ENCODE measurements around the gene CABLES1. TPM values are rescaled to one million over a fixed set of nuclear protein-coding genes. Genes with fewer than 3 reads are reported as not detected.

Gene CABLES1
- total RNA-seq, 2 experiments from 2014 or later, result not detected

DNA sequence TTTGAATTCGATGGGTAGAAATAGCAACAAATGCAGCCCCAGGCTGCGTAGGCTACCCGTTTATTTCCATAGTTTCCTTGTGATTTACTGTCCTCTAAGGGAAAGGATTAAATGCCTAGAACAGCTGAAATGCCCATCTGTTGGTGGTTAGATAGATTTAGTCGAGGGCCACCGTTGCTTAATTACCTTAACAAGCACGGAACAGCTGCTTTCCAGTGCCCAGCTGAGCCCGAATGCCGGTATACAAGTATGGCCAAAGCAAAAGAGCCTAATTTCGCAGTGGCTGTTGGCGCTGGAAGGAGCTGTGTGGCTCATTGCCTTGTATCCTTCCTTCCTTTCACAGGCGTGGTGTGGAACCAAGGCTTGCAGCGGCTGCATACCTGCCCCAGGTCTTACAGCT, 109.1 kb downstream of the CABLES1 start:
- ChIA-PET CTCF (no interaction called here), POLR2A (no interaction called here)
- H3K9me3 ChIP-seq (ENCODE audit: control insufficient read depth in 1 of 2, insufficient read depth in 1 of 2, low read length in 2 of 2), result no peaks in the 10 kb centered on the region
- H3K4me3 ChIP-seq (ENCODE audit: low read length), result no peak overlapping the region
- no peak overlapping the region for H3K27ac ChIP-seq (ENCODE audit: low read depth in 1 of 2, low read length in 2 of 2)
- Mint-ChIP-seq H3K4me1 (ENCODE audit: low read depth) (no peaks in the 10 kb centered on the region), H3K36me3 (ENCODE audit: low read depth) (no peaks in the 10 kb centered on the region), H3K27me3 (no peaks in the 10 kb centered on the region), H3K27ac (no peak overlapping the region), H3K4me3 (no peak overlapping the region), H3K9me3 (no peaks in the 10 kb centered on the region)
- ATAC-seq (ENCODE audit: poor library complexity) (no peak), DNase-seq (no peak)
- no peaks in the 10 kb centered on the region for H3K4me1 ChIP-seq (ENCODE audit: insufficient read depth, low read length)
- H3K27me3 ChIP-seq (ENCODE audit: control insufficient read depth in 1 of 2, insufficient read depth in 2 of 2, low read length in 2 of 2), result no peaks in the 10 kb centered on the region
- TF ChIP-seq, protein P1, sequence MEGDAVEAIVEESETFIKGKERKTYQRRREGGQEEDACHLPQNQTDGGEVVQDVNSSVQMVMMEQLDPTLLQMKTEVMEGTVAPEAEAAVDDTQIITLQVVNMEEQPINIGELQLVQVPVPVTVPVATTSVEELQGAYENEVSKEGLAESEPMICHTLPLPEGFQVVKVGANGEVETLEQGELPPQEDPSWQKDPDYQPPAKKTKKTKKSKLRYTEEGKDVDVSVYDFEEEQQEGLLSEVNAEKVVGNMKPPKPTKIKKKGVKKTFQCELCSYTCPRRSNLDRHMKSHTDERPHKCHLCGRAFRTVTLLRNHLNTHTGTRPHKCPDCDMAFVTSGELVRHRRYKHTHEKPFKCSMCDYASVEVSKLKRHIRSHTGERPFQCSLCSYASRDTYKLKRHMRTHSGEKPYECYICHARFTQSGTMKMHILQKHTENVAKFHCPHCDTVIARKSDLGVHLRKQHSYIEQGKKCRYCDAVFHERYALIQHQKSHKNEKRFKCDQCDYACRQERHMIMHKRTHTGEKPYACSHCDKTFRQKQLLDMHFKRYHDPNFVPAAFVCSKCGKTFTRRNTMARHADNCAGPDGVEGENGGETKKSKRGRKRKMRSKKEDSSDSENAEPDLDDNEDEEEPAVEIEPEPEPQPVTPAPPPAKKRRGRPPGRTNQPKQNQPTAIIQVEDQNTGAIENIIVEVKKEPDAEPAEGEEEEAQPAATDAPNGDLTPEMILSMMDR (IDR thresholded peaks at IDR 0.05), result no peak
- intact Hi-C loops (cut with DNase I, micrococcal nuclease), result no loop called here
- no peaks in the 10 kb centered on the region for H3K36me3 ChIP-seq (ENCODE audit: insufficient read depth, low read length)

DNA sequence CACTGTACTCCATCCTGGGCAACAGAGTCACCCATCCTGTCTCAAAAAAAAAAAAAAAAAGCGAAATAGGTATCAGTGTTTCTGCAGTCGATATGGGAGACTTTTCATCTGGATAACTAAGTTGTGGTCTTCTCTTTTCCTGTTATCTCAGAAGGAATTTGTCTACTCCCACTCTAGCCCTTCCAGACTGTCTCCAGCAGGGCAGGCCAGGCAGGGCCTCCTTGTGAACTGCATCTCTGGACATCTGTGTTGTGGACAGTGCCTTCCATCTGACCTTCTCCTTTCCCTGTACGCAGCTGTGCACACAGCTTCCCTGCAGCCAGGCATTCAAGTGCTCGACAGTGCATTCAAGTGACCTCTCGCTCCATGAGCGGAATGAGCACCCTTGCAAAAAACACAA, 110.2 kb downstream of the CABLES1 start:
- TF ChIP-seq, protein P1 (IDR thresholded peaks at IDR 0.05), result no peak
- ChIA-PET POLR2A (no interaction called here), CTCF (no interaction called here)
- no peak overlapping the region for H3K4me3 ChIP-seq (ENCODE audit: low read length)
- H3K27me3 ChIP-seq (ENCODE audit: control insufficient read depth in 1 of 2, insufficient read depth in 2 of 2, low read length in 2 of 2), result no peaks in the 10 kb centered on the region
- DNase-seq (no peak), ATAC-seq (ENCODE audit: poor library complexity) (no peak)
- H3K36me3 ChIP-seq (ENCODE audit: insufficient read depth, low read length), result no peaks in the 10 kb centered on the region
- Mint-ChIP-seq H3K36me3 (ENCODE audit: low read depth) (no peaks in the 10 kb centered on the region), H3K27ac (no peak overlapping the region), H3K9me3 (no peaks in the 10 kb centered on the region), H3K27me3 (no peaks in the 10 kb centered on the region), H3K4me1 (ENCODE audit: low read depth) (no peaks in the 10 kb centered on the region), H3K4me3 (no peak overlapping the region)
- no peaks in the 10 kb centered on the region for H3K9me3 ChIP-seq (ENCODE audit: control insufficient read depth in 1 of 2, insufficient read depth in 1 of 2, low read length in 2 of 2)
- H3K4me1 ChIP-seq (ENCODE audit: insufficient read depth, low read length), result no peaks in the 10 kb centered on the region
- intact Hi-C loops (cut with DNase I, micrococcal nuclease), result no loop called here
- H3K27ac ChIP-seq (ENCODE audit: low read depth in 1 of 2, low read length in 2 of 2), result no peak overlapping the region

DNA sequence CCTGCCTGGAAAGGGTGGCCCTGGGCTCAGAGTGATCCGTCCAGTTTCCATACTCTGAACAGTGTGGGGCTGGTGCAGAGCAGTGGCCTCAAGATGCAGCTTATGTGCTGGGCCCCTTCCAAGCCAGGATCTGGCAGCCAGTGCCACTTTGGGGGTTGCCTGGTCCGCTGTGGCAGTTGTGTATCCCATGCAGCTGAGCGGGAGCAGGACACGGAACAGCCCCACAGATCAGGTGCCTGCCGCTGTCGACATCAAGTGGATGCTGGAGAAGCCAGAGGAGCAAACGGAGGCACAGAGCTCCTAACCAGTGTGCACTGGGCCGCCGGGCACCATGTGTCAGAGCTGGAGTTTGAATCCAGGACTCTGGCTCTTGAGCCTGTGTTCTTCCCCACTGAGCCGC, 112.0 kb downstream of the CABLES1 start:
- Mint-ChIP-seq H3K36me3 (ENCODE audit: low read depth) (no peaks in the 10 kb centered on the region), H3K4me3 (no peak overlapping the region), H3K9me3 (no peaks in the 10 kb centered on the region), H3K27ac (no peak overlapping the region), H3K4me1 (ENCODE audit: low read depth) (no peaks in the 10 kb centered on the region), H3K27me3 (no peaks in the 10 kb centered on the region)
- Histone ChIP-seq H3K36me3 (ENCODE audit: insufficient read depth, low read length) (no peaks in the 10 kb centered on the region), H3K9me3 (ENCODE audit: control insufficient read depth in 1 of 2, insufficient read depth in 1 of 2, low read length in 2 of 2) (no peaks in the 10 kb centered on the region), H3K4me3 (ENCODE audit: low read length) (no peak overlapping the region), H3K27ac (ENCODE audit: low read depth in 1 of 2, low read length in 2 of 2) (no peak overlapping the region), H3K4me1 (ENCODE audit: insufficient read depth, low read length) (peaks cover 2% of the 10 kb centered on the region), H3K27me3 (ENCODE audit: control insufficient read depth in 1 of 2, insufficient read depth in 2 of 2, low read length in 2 of 2) (no peaks in the 10 kb centered on the region)
- intact Hi-C loops (cut with DNase I, micrococcal nuclease), result no loop called here
- ATAC-seq (ENCODE audit: poor library complexity), result no peak
- TF ChIP-seq, protein P1 (IDR thresholded peaks at IDR 0.05), result no peak
- no peak for DNase-seq
- ChIA-PET CTCF (no interaction called here), POLR2A (no interaction called here)
